ENCODE measurements around the gene THTPA. TPM values are rescaled to one million over a fixed set of nuclear protein-coding genes. Genes with fewer than 3 reads are reported as not detected.

The THTPA gene
- total and polyA plus RNA-seq, 2 of the 13 experiments (the other 11 are each of a cell fraction or from before 2014, with no cell fraction given), result 7.4 to 8.7 TPM

- TF ChIP-seq, protein P1, sequence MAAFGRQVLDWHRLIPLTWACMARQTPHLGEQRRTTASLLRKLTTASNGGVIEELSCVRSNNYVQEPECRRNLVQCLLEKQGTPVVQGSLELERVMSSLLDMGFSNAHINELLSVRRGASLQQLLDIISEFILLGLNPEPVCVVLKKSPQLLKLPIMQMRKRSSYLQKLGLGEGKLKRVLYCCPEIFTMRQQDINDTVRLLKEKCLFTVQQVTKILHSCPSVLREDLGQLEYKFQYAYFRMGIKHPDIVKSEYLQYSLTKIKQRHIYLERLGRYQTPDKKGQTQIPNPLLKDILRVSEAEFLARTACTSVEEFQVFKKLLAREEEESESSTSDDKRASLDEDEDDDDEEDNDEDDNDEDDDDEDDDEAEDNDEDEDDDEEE (CRISPR knock-in tag; IDR thresholded peaks at IDR 0.05), result peak; percentile 96; the same call in 1 of the 2 replicates
- TF ChIP-seq RORA (CRISPR knock-in tag; IDR thresholded peaks at IDR 0.05) (no peak), ZNF781 (CRISPR knock-in tag; IDR thresholded peaks at IDR 0.05; ENCODE audit: borderline replicate concordance, not compliant biosample characterization) (peak; percentile 99), ZZZ3 (CRISPR knock-in tag; IDR thresholded peaks at IDR 0.05; ENCODE audit: borderline replicate concordance) (peak; percentile 97), LBX2 (CRISPR knock-in tag; IDR thresholded peaks at IDR 0.05; ENCODE audit: borderline replicate concordance) (peak; percentile 78), HMGA1 (CRISPR knock-in tag; conservative IDR thresholded peaks at IDR 0.05) (no peak), ZFP82 (CRISPR knock-in tag; IDR thresholded peaks at IDR 0.05; ENCODE audit: borderline replicate concordance) (peak; percentile 100), IKZF4 (CRISPR knock-in tag; IDR thresholded peaks at IDR 0.05; ENCODE audit: borderline replicate concordance, low read depth, not compliant biosample characterization) (peak; percentile 99), KDM2A (CRISPR knock-in tag; IDR thresholded peaks at IDR 0.05; ENCODE audit: borderline replicate concordance, low read depth) (peak; percentile 99), SNAPC2 (CRISPR knock-in tag; IDR thresholded peaks at IDR 0.05) (peak; percentile 99), REST (IDR thresholded peaks at IDR 0.05; ENCODE audit: borderline replicate concordance in 1 of 2, low read depth in 1 of 2, low read length in 2 of 2) (peak in 1 of 2 experiments; percentile 57; a peak in 1 of 4 replicates), ZNF451 (CRISPR knock-in tag; IDR thresholded peaks at IDR 0.05) (peak; percentile 96), ZNF180 (CRISPR knock-in tag; IDR thresholded peaks at IDR 0.05; ENCODE audit: borderline replicate concordance, low read depth) (peak; percentile 97), ARNTL (CRISPR knock-in tag; IDR thresholded peaks at IDR 0.05) (peak; percentile 93), ZBTB33 (CRISPR knock-in tag; IDR thresholded peaks at IDR 0.05) (peak; percentile 80), ZNF17 (CRISPR knock-in tag; IDR thresholded peaks at IDR 0.05) (no peak), ARNT2 (CRISPR knock-in tag; IDR thresholded peaks at IDR 0.05; ENCODE audit: low read depth) (peak; percentile 99), SKI (IDR thresholded peaks at IDR 0.05; ENCODE audit: partially characterized antibody) (peak; percentile 53)
These were observed at the start of gene THTPA (continued) for GRCh38 chr14:23555882-23556699.

Data from HepG2 (cell line).